Right lobe of liver (tissue), 4 donors: ENCODE results near the gene RIMS3.

Experiments
- CTCF ChIP-seq, 4 donors: fragments of 200-600 bp in 3 of 4; fragments of 450-650 bp in 1 of 4; IDR thresholded peaks; one replicate each; pipeline versions ENCODE4 v1.5.1 to v1.8.0; 2016 to 2022; ENCODE audit warnings: antibody characterized with exemption in 4 of 4, mild to moderate bottlenecking in 2 of 4
- POLR2A ChIP-seq: fragments of 450-650 bp; IDR thresholded peaks from one replicate; pipeline ENCODE4 v1.6.1; 2017; ENCODE audit warnings: antibody characterized with exemption, mild to moderate bottlenecking
- donor health status: DM: no; HTN: no; CAD: no.
- donor health status: DM: no; HTN: no; CAD: no.
- donor health status: DM: no; HTN: yes; CAD: no.

GRCh38 chr1:40575336-40575735 lies 90.1 kb downstream of the RIMS3 start:
- TF ChIP-seq CTCF (IDR thresholded peaks at IDR 0.05) (no peak), POLR2A (no peak)
